A673 (cell line): ENCODE measurements around the gene IL15RA. TPM values are rescaled to one million over a fixed set of nuclear protein-coding genes. Genes with fewer than 3 reads are reported as not detected.

Source experiments
- BruUV-seq: library from RNA; stranded (reverse); fragments of 400-500 nt; replicated peaks from 2 replicates; lab custom pipeline; 2021; lab: Mats Ljungman, UMichigan
- CTCF ChIA-PET: fragments of 300-600 bp; sonication (Branson Sonifier 250); formaldehyde crosslinking; loops from one replicate; lab custom pipeline; 2022; ENCODE audit warnings: antibody characterized with exemption; lab: Charles Lee
- POLR2A ChIA-PET: fragments of 300-600 bp; sonication (Branson Sonifier 250); formaldehyde crosslinking; loops from one replicate; lab custom pipeline; 2022; ENCODE audit warnings: antibody characterized with exemption; ENCODE audit not compliant: low non-redundant PET; lab: Charles Lee
- DNase-seq: peaks from one replicate; pipeline ENCODE4 v3.0.0-alpha.2; 2015; ENCODE audit warnings: low spot score
- H3K27ac ChIP-seq: fragments of 200-600 bp; sonication (generic); 2 replicates; pipeline ENCODE4 v1.5.1; 2016; ENCODE audit warnings: mixed run types, low read depth, mild to moderate bottlenecking, mixed read lengths, antibody characterized with exemption, low read length; ENCODE audit not compliant: poor library complexity, severe bottlenecking
- H3K27me3 ChIP-seq: fragments of 200-600 bp; sonication (generic); replicated peaks from 2 replicates; pipeline ENCODE4 v1.6.1; 2017; ENCODE audit warnings: mixed run types, low read depth, mild to moderate bottlenecking, mixed read lengths, antibody characterized with exemption, low read length; ENCODE audit not compliant: insufficient read depth, poor library complexity
- H3K36me3 ChIP-seq: fragments of 200-600 bp; sonication (generic); 2 replicates; pipeline ENCODE4 v1.6.1; 2016; ENCODE audit warnings: mixed run types, mild to moderate bottlenecking, mixed read lengths, antibody characterized with exemption, low read length; ENCODE audit not compliant: insufficient read depth, poor library complexity, severe bottlenecking
- H3K4me1 ChIP-seq: fragments of 200-600 bp; sonication (generic); 2 replicates; pipeline ENCODE4 v1.6.1; 2017; ENCODE audit warnings: mixed run types, mild to moderate bottlenecking, mixed read lengths, antibody characterized with exemption, low read length; ENCODE audit not compliant: insufficient read depth, poor library complexity, severe bottlenecking
- H3K4me3 ChIP-seq: fragments of 200-600 bp; sonication (generic); 2 replicates; pipeline ENCODE4 v1.5.1; 2016; ENCODE audit warnings: low read depth, mixed run types, mild to moderate bottlenecking, mixed read lengths, low read length; ENCODE audit not compliant: poor library complexity, severe bottlenecking
- H3K9me3 ChIP-seq: fragments of 200-600 bp; sonication (generic); 2 replicates; pipeline ENCODE4 v1.6.1; 2016; ENCODE audit warnings: mixed run types, low read depth, mild to moderate bottlenecking, mixed read lengths, antibody characterized with exemption, low read length; ENCODE audit not compliant: poor library complexity, severe bottlenecking
- EZH2 ChIP-seq: fragments of 200-600 bp; sonication (generic); IDR thresholded peaks from 2 replicates; pipeline ENCODE4 v1.6.1; 2017; ENCODE audit warnings: borderline replicate concordance, low read depth, mild to moderate bottlenecking, mixed read lengths, antibody characterized with exemption, low read length; ENCODE audit not compliant: poor library complexity, severe bottlenecking
- intact Hi-C: fragments of 100-400 bp; cut with micrococcal nuclease; formaldehyde crosslinking; loops from one replicate; pipeline ENCODE4 v1.10.0; 2022; ENCODE audit not compliant: unreplicated experiment
- total RNA-seq: library from RNA; stranded (reverse); gene quantifications from 2 replicates; pipeline ENCODE4 v1.2.3, GENCODE V29; 2021
- TF ChIP-seq, protein P1 (sequence below): fragments of 300-800, 200-600 bp; sonication (generic); conservative IDR thresholded peaks from 2 replicates; pipeline ENCODE4 v1.5.1; 2017; ENCODE audit warnings: low read depth, mild to moderate bottlenecking, antibody characterized with exemption, low read length, moderate library complexity, mixed read lengths

The IL15RA gene
- total RNA-seq, 1 experiment from 2014 or later, result 1.1 TPM

DNA sequence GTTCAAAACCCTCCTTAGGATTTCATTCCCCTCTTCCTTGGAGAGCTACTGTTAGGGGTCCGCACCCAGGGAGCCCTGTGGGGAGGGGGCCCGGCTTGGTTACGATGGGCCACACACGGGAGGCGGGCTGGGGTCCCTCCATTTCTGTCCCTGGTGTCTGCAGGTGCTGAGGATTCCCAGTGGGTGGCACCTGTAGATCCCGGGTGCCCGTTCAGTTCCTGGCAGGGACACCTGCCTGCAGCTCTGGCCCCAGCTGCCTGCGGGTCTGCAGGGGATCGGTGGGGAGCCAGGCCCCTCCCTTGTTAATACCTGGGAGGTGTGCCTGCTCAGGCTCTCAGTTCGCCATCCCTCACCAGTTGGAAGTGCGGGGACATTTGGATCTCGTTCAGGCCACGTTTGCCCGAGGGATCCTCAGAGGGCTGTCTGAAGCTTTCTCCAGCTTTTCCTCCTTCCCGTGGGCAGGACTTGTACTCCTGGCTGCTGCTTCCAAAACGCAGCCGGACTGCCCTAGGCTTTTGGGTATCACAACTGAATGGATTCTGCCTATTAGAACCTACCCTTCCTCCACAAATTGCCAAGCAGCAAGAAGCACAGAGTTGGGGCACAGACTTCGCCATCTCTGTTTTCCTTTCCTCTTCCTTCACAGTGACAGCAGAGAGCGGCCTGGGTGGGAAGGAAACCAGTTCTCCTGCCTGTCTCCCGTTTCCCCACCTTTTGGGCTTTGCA is 22.3 kb upstream of the IL15RA start:
- no peak for DNase-seq
- no peaks in the 10 kb centered on the region for H3K36me3 ChIP-seq
- H3K4me3 ChIP-seq, result no peak overlapping the region
- POLR2A ChIA-PET, result no interaction called here
- peaks cover under 1% of the 10 kb centered on the region for H3K9me3 ChIP-seq
- peaks cover 39% of the 10 kb centered on the region for H3K27me3 ChIP-seq
- no TSS peak for BruUV-seq
- H3K27ac ChIP-seq, result no peak overlapping the region
- TF ChIP-seq EZH2, result no peak
- TF ChIP-seq, protein P1, sequence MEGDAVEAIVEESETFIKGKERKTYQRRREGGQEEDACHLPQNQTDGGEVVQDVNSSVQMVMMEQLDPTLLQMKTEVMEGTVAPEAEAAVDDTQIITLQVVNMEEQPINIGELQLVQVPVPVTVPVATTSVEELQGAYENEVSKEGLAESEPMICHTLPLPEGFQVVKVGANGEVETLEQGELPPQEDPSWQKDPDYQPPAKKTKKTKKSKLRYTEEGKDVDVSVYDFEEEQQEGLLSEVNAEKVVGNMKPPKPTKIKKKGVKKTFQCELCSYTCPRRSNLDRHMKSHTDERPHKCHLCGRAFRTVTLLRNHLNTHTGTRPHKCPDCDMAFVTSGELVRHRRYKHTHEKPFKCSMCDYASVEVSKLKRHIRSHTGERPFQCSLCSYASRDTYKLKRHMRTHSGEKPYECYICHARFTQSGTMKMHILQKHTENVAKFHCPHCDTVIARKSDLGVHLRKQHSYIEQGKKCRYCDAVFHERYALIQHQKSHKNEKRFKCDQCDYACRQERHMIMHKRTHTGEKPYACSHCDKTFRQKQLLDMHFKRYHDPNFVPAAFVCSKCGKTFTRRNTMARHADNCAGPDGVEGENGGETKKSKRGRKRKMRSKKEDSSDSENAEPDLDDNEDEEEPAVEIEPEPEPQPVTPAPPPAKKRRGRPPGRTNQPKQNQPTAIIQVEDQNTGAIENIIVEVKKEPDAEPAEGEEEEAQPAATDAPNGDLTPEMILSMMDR, result no peak
- CTCF ChIA-PET, result no interaction called here
- no peaks in the 10 kb centered on the region for H3K4me1 ChIP-seq
- intact Hi-C loops, result no loop called here

DNA sequence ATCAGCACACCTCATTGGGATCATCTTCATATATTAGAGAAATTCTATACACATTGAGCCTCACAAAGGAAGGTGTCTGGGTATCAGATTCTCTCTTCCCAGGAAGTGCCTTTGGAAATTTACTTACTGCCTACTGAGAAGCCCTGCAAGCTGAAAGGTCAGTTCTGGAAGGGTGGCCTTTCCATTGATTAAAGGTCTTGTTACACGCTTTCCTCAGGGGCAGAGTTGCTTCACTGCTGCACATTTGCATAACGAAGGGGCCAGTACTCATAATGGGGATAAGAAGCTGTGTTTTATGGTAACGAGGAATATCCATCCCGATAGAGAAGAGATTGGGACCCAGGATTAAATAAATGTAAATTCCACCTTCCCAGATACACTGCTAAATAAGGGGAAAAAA is 19.4 kb upstream of the IL15RA start:
- no TSS peak for BruUV-seq
- intact Hi-C loops, result no loop called here
- peaks cover 4% of the 10 kb centered on the region for H3K9me3 ChIP-seq
- peaks cover 31% of the 10 kb centered on the region for H3K27me3 ChIP-seq
- ChIA-PET POLR2A (no interaction called here), CTCF (no interaction called here)
- H3K4me1 ChIP-seq, result no peaks in the 10 kb centered on the region
- H3K36me3 ChIP-seq, result no peaks in the 10 kb centered on the region
- TF ChIP-seq, protein P1, result no peak
- no peak for TF ChIP-seq EZH2
- DNase-seq, result no peak
- no peak overlapping the region for H3K4me3 ChIP-seq
- H3K27ac ChIP-seq, result no peak overlapping the region

DNA sequence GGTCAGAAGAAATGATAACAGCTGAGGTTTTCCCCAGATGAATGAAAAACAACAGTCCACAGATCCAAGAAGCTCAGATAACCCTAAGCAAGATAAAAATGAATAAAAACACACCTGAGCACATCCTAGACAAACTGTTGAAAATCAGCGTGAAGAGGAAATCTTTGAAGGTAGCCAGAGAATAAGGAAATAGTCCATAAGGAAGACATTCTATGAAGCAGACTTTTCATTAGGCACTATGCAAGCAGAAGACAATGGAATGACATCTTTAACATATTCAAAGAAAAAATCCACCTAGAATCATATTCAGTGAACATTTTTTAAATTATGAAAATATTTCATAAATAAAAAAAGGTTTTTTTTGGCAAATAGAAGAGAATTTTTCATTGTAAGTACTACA is 15.1 kb upstream of the IL15RA start:
- CTCF ChIA-PET, result no interaction called here
- no peak for TF ChIP-seq EZH2
- TF ChIP-seq, protein P1, result no peak

More for the DNA sequence above, 15.1 kb upstream of the IL15RA start:
- intact Hi-C loops, result no loop called here
- Histone ChIP-seq H3K4me1 (no peaks in the 10 kb centered on the region), H3K36me3 (no peaks in the 10 kb centered on the region), H3K4me3 (no peak overlapping the region), H3K27me3 (peaks cover 11% of the 10 kb centered on the region), H3K9me3 (peaks cover 4% of the 10 kb centered on the region), H3K27ac (no peak overlapping the region)
- DNase-seq, result no peak
- BruUV-seq, result no TSS peak
- POLR2A ChIA-PET, result no interaction called here
